DND-41 (cell line): ENCODE measurements around the gene YEATS4.

Source experiments
- ATAC-seq: fragments of 200-7000 bp; cut with Tn5 transposase; 3 replicates; pipeline ENCODE4 v1.9.1; 2021; ENCODE audit warnings: low read depth; ENCODE audit not compliant: insufficient read depth
- DNase-seq: peaks from one replicate; pipeline ENCODE4 v3.0.0-alpha.2; 2020
- H2AFZ ChIP-seq: 2 replicates; pipeline ENCODE4 v1.6.0; 2012; ENCODE audit warnings: low read depth, low read length
- H3K27ac ChIP-seq: 2 replicates; pipeline ENCODE4 v1.5.1; 2012; ENCODE audit warnings: low read length, inconsistent platforms
- H3K27me3 ChIP-seq: fragments of 200-600 bp; sonication (generic); 2 replicates; pipeline ENCODE4 v1.6.0; 2012; ENCODE audit warnings: low read length, mild to moderate bottlenecking, inconsistent platforms; ENCODE audit not compliant: insufficient read depth, poor library complexity
- H3K36me3 ChIP-seq: 2 replicates; pipeline ENCODE4 v1.5.1; 2012; ENCODE audit warnings: low read length, inconsistent platforms; ENCODE audit not compliant: insufficient read depth
- H3K4me1 ChIP-seq: 2 replicates; pipeline ENCODE4 v1.5.1; 2012; ENCODE audit warnings: mild to moderate bottlenecking, low read length; ENCODE audit not compliant: insufficient read depth
- H3K4me2 ChIP-seq: 2 replicates; pipeline ENCODE4 v1.6.0; 2012; ENCODE audit warnings: mild to moderate bottlenecking, moderate library complexity, low read length, inconsistent platforms; ENCODE audit not compliant: insufficient read depth
- H3K4me3 ChIP-seq, 2 experiments: fragments of 200-600 bp in 1 of 2; shearing (Covaris generic) in 1 of 2; 2 replicates each; pipeline ENCODE4 v1.5.1; 2012 to 2016; ENCODE audit warnings: inconsistent platforms in 2 of 2, low read length in 2 of 2, mild to moderate bottlenecking in 2 of 2, low read depth in 1 of 2, moderate library complexity in 1 of 2
- H3K79me2 ChIP-seq: 2 replicates; pipeline ENCODE4 v1.6.0; 2012; ENCODE audit warnings: low read length, inconsistent platforms; ENCODE audit not compliant: insufficient read depth
- H3K9ac ChIP-seq: 2 replicates; pipeline ENCODE4 v1.6.0; 2012; ENCODE audit warnings: low read depth, mild to moderate bottlenecking, inconsistent platforms, low read length, moderate library complexity
- H3K9me3 ChIP-seq: 2 replicates; pipeline ENCODE4 v1.5.1; 2012; ENCODE audit warnings: low read length, moderate library complexity, mild to moderate bottlenecking, inconsistent platforms; ENCODE audit not compliant: insufficient read depth, severe bottlenecking
- H4K20me1 ChIP-seq: 2 replicates; pipeline ENCODE4 v1.6.0; 2012; ENCODE audit warnings: low read length; ENCODE audit not compliant: insufficient read depth
- EZH2 ChIP-seq: IDR thresholded peaks from 3 replicates; pipeline ENCODE4 v1.6.1; 2012; ENCODE audit warnings: borderline replicate concordance, low read depth, mild to moderate bottlenecking, moderate library complexity, low read length, inconsistent platforms; ENCODE audit not compliant: severe bottlenecking
- TF ChIP-seq, protein P1 (sequence below): IDR thresholded peaks from 2 replicates; pipeline ENCODE4 v1.5.1; 2012; ENCODE audit warnings: borderline replicate concordance, low read length, moderate library complexity, mild to moderate bottlenecking; ENCODE audit not compliant: poor library complexity, severe bottlenecking; ENCODE audit errors: extremely low read depth

Gene YEATS4

DNA sequence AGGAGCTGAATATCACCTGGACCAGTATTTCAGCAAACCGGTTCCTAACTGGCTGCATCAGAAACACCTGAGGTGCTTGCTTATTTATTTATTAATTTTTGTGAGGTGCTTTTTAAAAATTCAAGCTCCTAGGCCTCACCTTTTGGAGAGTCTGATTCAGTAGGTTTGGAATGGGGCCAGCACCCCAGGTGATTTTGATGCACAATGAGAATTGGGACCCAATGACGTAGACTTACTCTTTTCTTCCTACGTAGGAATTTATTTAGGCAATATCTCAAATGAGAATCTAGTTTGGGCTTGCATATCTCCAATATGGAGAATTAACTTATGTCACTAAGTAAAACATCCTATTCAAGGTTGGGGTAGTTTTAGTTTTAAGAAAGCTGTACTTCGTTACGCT is 7.3 kb downstream of the YEATS4 start:
- TF ChIP-seq EZH2, result no peak
- TF ChIP-seq, protein P1, sequence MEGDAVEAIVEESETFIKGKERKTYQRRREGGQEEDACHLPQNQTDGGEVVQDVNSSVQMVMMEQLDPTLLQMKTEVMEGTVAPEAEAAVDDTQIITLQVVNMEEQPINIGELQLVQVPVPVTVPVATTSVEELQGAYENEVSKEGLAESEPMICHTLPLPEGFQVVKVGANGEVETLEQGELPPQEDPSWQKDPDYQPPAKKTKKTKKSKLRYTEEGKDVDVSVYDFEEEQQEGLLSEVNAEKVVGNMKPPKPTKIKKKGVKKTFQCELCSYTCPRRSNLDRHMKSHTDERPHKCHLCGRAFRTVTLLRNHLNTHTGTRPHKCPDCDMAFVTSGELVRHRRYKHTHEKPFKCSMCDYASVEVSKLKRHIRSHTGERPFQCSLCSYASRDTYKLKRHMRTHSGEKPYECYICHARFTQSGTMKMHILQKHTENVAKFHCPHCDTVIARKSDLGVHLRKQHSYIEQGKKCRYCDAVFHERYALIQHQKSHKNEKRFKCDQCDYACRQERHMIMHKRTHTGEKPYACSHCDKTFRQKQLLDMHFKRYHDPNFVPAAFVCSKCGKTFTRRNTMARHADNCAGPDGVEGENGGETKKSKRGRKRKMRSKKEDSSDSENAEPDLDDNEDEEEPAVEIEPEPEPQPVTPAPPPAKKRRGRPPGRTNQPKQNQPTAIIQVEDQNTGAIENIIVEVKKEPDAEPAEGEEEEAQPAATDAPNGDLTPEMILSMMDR, result no peak
- Histone ChIP-seq H3K27me3 (no peaks in the 10 kb centered on the region), H3K4me1 (peaks cover 20% of the 10 kb centered on the region), H3K79me2 (peaks cover 97% of the 10 kb centered on the region), H3K4me3 (no peak overlapping the region), H3K9me3 (no peaks in the 10 kb centered on the region), H3K4me2 (no peak overlapping the region), H4K20me1 (peaks cover 19% of the 10 kb centered on the region; the same call in 1 of the 2 replicates), H2AFZ (no peak overlapping the region), H3K36me3 (peaks cover 90% of the 10 kb centered on the region), H3K27ac (no peak overlapping the region), H3K9ac (no peak overlapping the region)
- ATAC-seq, result no peak
- DNase-seq, result no peak

DNA sequence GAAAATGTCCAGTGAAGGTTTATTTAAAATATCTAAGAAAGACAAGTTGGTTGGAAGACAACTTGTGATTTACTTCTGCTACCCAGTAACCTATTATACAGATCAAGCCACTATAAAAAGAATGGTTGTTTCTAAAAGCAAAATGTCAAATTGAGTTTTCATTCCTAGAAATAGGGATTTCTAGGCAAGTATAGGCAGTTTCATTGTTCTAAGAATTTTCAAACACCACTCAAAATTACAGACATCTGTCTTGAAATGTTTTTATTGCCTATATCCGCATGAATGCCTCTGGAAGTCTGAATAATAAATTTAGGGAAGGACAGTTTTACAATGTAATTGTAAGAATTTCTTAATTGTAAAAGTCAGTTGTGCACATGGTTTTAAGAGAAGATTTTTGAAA is 8.6 kb downstream of the YEATS4 start:
- Histone ChIP-seq H3K79me2 (peaks cover 98% of the 10 kb centered on the region), H3K27me3 (no peaks in the 10 kb centered on the region), H3K4me1 (peaks cover 10% of the 10 kb centered on the region), H2AFZ (no peak overlapping the region), H4K20me1 (peaks cover 19% of the 10 kb centered on the region; the same call in 1 of the 2 replicates), H3K27ac (no peak overlapping the region), H3K9me3 (no peaks in the 10 kb centered on the region), H3K36me3 (peaks cover 94% of the 10 kb centered on the region), H3K4me3 (no peak overlapping the region), H3K9ac (no peak overlapping the region), H3K4me2 (no peak overlapping the region)
- ATAC-seq (no peak), DNase-seq (no peak)
- TF ChIP-seq, protein P1, result no peak
- TF ChIP-seq EZH2, result no peak

DNA sequence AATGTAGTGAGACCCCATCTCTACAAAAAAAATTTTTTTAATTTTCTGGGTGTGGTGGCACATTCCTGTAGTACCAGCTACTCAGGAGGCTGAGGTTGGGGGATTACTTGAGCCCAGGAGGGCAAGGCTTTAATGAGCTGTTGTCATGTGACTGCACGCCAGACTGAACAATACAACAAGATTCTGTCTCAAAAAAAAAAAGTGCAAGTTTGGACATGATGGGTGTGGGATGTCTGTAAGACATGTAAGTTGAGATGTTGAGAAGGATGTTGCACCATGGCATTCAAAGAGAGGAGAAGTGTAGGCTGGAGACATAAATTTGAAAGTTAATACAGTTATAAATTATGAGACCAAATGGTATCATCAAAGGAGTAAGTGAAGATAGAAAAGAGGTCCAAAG is 23.5 kb downstream of the YEATS4 start:
- H3K79me2 ChIP-seq, result peaks cover 63% of the 10 kb centered on the region
- no peak overlapping the region for H3K9ac ChIP-seq
- H2AFZ ChIP-seq, result no peak overlapping the region
- no peak for DNase-seq
- no peaks in the 10 kb centered on the region for H3K4me1 ChIP-seq
- no peaks in the 10 kb centered on the region for H3K9me3 ChIP-seq
- H3K27ac ChIP-seq, result no peak overlapping the region
- H3K4me3 ChIP-seq, result no peak overlapping the region
- TF ChIP-seq, protein P1, result no peak
- TF ChIP-seq EZH2, result no peak
- no peak for ATAC-seq
- H3K36me3 ChIP-seq, result peaks cover 85% of the 10 kb centered on the region
- peaks cover 27% of the 10 kb centered on the region; the same call in 1 of the 2 replicates for H4K20me1 ChIP-seq
- no peaks in the 10 kb centered on the region for H3K27me3 ChIP-seq
- no peak overlapping the region for H3K4me2 ChIP-seq

DNA sequence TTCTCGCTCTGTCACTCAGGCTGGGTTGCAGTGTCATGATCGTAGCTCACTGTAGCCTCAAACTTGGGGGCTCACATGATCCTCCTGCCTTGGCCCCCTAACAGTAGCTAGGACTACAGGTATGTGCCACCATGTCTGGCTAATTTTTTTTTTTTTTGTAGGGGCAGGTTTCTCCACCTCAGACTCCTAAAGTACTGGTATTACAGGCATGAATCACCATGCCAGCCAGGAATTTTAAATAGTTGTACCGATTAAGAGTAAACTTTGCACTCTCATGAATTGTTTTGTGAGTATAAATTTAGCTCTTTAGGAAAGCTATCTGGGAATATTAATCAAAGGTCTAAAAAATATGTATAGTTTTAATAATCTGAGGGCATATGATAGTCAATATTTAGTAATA is 25.5 kb downstream of the YEATS4 start:
- Histone ChIP-seq H3K9ac (no peak overlapping the region), H3K9me3 (no peaks in the 10 kb centered on the region), H3K4me1 (no peaks in the 10 kb centered on the region), H4K20me1 (peaks cover 23% of the 10 kb centered on the region; the same call in 1 of the 2 replicates), H3K4me3 (no peak overlapping the region), H3K4me2 (no peak overlapping the region), H3K79me2 (peaks cover 53% of the 10 kb centered on the region), H3K27me3 (no peaks in the 10 kb centered on the region), H3K27ac (no peak overlapping the region), H3K36me3 (peaks cover 84% of the 10 kb centered on the region), H2AFZ (no peak overlapping the region)
- ATAC-seq (no peak), DNase-seq (no peak)
- TF ChIP-seq EZH2, result no peak
- TF ChIP-seq, protein P1, result no peak
